Embryonic facial prominence (tissue), 1 donor: ENCODE results near the gene CASQ1.

ENCODE experiments used
- DNase-seq: peaks from one replicate; pipeline ENCODE4 v3.0.0-alpha.2; 2016; ENCODE audit errors: extremely low spot score

The CASQ1 gene

GRCh38 chr1:160168609-160169369 lies 21.6 kb upstream of the CASQ1 start:
- DNase-seq, result no peak

DNA sequence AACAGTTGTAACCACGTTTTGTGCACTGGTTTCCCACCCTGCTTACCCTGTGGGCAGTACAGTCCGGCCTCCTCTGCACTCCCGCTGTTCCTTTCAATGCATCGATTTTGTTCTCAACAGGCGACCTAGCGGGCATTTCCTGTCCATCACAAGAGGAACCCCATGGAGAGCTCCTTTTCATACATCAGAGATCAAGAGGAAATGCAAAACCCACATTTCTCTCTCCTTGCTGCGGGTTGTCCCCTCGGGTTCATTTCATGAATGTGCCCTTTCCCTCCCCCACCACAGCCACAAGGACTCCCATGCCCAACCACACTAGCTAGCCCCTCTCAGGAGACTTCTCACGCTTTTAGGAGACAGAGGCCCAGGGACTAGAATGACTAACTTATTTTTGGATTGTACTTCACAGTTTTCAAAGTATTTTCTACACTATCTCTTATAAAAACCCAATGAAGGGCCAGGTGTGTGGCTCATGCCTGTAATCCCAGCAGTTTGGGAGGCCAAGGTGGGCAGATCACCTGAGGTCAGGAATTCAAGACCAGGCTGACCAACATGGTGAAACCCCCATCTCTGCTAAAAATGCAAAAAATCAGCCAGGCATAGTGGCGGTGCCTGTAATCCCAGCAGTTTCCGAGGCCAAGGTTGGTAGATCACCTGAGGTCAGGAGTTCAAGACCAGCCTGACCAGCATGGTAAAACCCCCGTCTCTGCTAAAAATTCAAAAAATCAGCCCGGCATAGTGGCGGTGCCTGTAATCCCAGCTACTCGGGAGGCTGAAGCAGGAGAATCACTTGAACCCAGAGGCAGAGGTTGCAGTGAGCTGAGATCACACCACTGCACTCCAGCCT lies 20.6 kb upstream of the CASQ1 start:
- no peak for DNase-seq

DNA sequence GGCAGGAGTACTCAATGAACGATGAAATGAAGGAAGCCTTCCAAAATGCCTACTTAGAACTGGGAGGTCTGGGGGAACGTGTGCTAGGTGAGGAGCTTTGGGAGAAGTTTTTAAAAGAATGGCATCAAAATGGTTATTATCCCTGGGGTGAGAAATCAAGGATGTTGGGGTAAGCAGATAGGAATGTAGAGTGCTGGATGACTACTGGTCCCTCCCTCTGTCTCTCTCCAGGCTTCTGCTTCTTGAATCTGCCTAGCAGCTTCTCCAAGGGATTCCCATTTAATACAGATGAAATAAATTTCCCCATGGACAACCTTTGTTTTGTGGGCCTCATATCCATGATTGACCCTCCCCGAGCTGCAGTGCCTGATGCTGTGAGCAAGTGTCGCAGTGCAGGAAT lies 19.0 kb upstream of the CASQ1 start:
- DNase-seq, result no peak

DNA sequence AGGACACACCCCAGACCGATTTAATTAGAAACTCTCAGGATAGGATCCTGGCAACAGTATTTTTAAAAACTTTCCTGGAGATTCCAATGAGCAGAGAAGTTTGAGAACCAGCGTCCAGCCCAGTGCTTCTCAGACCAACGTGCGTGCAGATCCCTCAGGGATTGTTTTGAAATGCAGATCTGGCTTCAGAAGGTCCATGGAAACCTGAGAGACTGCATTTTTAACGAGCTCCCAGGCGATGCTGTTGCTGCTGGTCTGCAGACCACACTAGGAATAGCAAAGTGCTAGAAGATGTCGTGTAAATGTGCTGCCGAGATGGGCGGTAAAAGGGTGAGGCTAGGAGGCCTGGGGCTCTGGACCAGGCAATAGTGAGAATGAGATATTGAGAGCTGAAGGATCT lies 18.4 kb upstream of the CASQ1 start:
- no peak for DNase-seq

DNA sequence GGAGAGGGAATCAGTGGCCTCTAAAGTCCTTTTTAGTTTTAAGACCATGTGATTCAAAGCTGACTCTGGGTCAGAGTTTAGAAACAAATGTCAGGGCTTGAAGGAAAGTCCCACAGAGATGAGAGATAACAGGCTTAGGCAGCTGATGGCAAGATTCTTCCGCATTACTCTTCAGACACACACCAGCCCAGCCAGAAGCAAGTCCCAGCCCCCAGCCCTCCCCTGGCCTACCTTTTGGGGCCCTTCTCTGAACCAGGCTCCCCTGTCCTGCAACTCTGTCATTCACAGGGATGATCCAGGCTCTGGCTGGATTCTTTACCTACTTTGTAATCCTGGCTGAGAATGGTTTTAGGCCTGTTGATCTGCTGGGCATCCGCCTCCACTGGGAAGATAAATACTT lies 13.1 kb upstream of the CASQ1 start:
- no peak for DNase-seq

GRCh38 chr1:160177667-160178066 lies 12.7 kb upstream of the CASQ1 start:
- DNase-seq, result no peak

- no peak for DNase-seq
Measured at GRCh38 chr1:160178731-160179130, 11.6 kb upstream of the CASQ1 start.

DNA sequence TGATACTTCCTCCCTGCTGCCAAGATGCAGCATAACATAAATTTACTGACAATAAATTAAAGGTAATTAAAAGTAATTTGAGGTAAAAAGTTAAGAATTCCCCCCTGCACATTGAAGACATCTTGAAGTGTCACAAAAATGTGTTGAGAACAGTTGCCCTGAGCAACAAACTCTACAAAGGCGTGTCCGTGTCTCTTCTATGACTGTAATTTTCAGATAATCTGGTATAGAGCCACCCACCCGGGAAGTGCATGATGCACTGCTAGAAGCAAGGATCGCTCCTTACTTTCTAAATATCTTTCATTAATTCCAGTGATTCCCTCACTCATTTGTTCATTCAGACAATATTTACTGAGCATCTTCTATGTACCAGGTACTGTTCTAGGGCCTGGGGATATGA lies 11.0 kb upstream of the CASQ1 start:
- no peak for DNase-seq

DNA sequence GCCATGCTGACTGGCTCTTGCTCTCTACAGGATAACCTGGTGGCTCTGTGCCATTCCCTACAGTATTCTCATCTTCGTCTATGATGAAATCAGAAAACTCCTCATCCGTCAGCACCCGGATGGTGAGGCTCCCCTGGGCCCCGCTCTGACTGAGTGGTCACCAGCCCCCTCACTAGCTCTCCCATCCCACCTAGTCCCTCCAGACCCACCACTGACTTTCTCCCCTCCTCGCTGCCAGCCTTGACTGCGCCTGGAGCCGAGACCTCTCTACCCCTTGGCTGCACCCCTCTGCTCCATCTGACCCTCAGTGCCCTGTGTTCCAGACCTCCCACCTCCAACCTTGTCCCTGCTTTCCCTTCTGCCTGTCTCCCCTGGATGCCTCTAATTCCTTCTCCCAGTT lies 4.1 kb upstream of the CASQ1 start:
- DNase-seq, result no peak

- DNase-seq, result no peak
Measured at GRCh38 chr1:160186729-160187128, 3.6 kb upstream of the CASQ1 start.

DNA sequence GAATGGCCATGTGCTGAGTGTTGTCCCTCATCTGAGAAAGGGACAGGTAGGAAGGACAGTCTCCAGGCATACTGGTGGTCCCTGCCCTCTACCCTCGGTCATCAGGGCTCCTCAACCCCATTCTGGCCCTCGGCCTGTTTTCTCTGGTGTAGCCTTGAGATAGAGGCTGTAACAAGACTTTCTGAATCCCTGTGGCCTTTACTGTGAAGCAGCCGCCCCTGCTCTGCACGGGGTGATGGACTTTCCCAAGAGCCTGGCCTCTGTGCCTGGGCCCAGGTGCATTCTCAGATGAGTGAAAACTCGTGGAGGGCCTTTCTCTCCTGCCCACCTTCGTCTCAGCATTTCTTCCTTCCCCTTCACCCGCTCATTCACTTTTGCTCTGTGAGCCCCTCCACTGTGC lies 3.0 kb upstream of the CASQ1 start:
- no peak for DNase-seq

- no peak for DNase-seq
Measured at GRCh38 chr1:160188341-160188740, 2.0 kb upstream of the CASQ1 start.

- no peak for DNase-seq
Measured at GRCh38 chr1:160191756-160192155, 1.4 kb downstream of the CASQ1 start.

DNA sequence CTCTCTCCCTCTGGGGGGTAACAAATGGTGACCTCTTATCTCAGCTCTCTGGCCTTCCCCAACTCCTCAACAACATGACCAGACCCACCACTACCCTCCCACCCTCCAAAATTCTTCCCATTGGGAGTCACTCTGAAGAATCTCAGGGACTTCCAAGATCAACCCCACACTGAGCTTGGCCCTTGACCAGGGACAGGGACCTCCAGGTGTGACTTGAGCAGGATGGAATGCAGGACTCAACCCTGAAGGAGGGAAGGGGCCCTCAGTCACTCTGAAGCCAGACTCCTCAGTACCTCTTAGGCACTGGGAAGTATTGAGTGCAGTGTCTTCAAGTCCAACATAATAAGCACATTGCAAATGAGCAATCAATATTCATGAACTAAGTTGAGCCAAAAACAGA lies 1.9 kb downstream of the CASQ1 start:
- DNase-seq, result no peak

- DNase-seq, result peak; percentile 64
Measured at GRCh38 chr1:160193091-160193819, 2.9 kb downstream of the CASQ1 start.

DNA sequence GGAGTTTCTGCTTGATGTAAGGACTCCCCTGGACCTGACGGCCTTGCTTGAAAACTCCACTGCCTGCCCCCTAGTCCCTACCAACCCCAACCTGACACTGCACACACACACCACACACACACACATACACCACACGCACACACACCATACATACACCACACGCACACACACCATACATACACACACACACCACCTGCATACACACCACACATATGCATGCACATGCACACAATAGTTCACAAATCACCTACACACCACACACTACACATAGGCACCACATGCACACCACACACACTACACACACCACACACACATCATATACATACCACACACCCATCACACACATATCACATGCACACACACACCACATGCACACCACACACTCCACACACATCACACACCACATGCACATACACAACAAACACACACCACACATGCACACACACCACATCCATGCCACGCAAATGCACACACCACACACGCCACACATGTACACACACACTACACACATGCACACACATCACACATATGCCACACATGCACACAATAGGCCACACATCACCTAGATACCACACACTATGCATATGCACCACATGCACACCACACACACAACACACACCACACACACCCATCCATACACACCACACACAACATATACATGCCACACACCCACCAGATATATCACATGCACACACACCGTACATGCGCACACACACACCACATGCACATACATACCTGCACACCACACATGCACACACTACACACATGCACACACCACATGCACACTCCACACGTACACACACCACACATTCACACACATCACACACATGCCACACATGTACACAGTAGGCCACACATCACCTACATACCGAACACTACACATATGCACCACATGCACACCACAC lies 3.7 kb downstream of the CASQ1 start:
- no peak for DNase-seq

DNA sequence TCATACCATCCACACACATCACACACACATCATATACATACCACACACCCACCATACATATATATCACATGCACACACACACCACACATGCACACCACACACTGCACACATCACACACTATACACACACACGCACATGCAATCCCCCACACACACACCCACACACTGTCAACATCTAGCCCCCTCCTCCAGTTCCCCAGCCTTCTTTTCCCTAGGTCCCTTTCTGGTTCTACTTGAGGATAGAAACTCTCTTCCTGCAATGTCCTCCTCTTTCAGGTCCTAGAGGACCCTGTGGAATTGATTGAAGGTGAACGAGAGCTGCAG lies 4.3 kb downstream of the CASQ1 start:
- no peak for DNase-seq

- no peak for DNase-seq
Measured at GRCh38 chr1:160196143-160196542, 5.8 kb downstream of the CASQ1 start.

GRCh38 chr1:160197231-160197630 lies 6.9 kb downstream of the CASQ1 start:
- DNase-seq, result no peak

GRCh38 chr1:160200786-160201185 lies 10.4 kb downstream of the CASQ1 start:
- no peak for DNase-seq

GRCh38 chr1:160204526-160205241 lies 14.3 kb downstream of the CASQ1 start:
- no peak for DNase-seq
